WI38 (cell line): ENCODE data around the gene FAM200C.

Source experiments
- H3K4me3 ChIP-seq: 2 replicates; pipeline ENCODE4 v1.5.1; 2011; ENCODE audit warnings: low read depth, mild to moderate bottlenecking, control low read depth, low read length
- CTCF ChIP-seq: IDR thresholded peaks from 2 replicates; pipeline ENCODE4 v1.5.1; 2012; ENCODE audit warnings: low read depth, mild to moderate bottlenecking, control low read depth, low read length

Gene FAM200C

GRCh38 chr5:160419458-160420330 is 19.8 kb upstream of the FAM200C start:
- peak overlapping the region; percentile 94 for H3K4me3 ChIP-seq
- TF ChIP-seq CTCF = no peak

GRCh38 chr5:160418561-160419457 is 19.0 kb upstream of the FAM200C start, which contains the start of gene SLU7:
TSS of gene SLU7 (minus strand) at chr5:160419081. CDS start at chr5:160415294, 3,787 bp downstream.
- H3K4me3 ChIP-seq = peak within 1 kb of the TSS; percentile 94
- TF ChIP-seq CTCF = no peak

- TF ChIP-seq CTCF = no peak
- peak overlapping the region; percentile 89 for H3K4me3 ChIP-seq
Measured at GRCh38 chr5:160398806-160399205, 1.0 kb downstream of the FAM200C start.

- H3K4me3 ChIP-seq = no peak overlapping the region
- no peak for TF ChIP-seq CTCF
Measured at GRCh38 chr5:160397492-160397891, 2.4 kb downstream of the FAM200C start.

- no peak overlapping the region for H3K4me3 ChIP-seq
- TF ChIP-seq CTCF = no peak
Measured at GRCh38 chr5:160395111-160395510, 4.7 kb downstream of the FAM200C start.

- H3K4me3 ChIP-seq = no peak overlapping the region
- no peak for TF ChIP-seq CTCF
Measured at GRCh38 chr5:160390787-160391696, 8.8 kb downstream of the FAM200C start.
